Measurements from ENCODE around the gene TNFSF8.
A peak's percentile ranks its signal among the peaks of the same experiment; 100 is the strongest.

Gene TNFSF8

GRCh38 chr9:114935119-114935518 lies 4.7 kb upstream of the TNFSF8 start:
- no peak for DNase-seq

GRCh38 chr9:114932502-114932901 lies 2.1 kb upstream of the TNFSF8 start:
- no peak for DNase-seq

GRCh38 chr9:114931407-114931806 lies 1.0 kb upstream of the TNFSF8 start:
- DNase-seq = no peak

GRCh38 chr9:114929201-114929600 lies 1.2 kb downstream of the TNFSF8 start:
- DNase-seq = no peak

GRCh38 chr9:114928671-114929070 lies 1.7 kb downstream of the TNFSF8 start:
- DNase-seq = no peak

GRCh38 chr9:114928136-114928535 lies 2.3 kb downstream of the TNFSF8 start:
- no peak for DNase-seq

GRCh38 chr9:114925672-114926071 lies 4.7 kb downstream of the TNFSF8 start:
- no peak for DNase-seq

GRCh38 chr9:114925039-114925438 lies 5.4 kb downstream of the TNFSF8 start:
- DNase-seq = no peak

- DNase-seq = no peak
These were observed 6.1 kb downstream of the TNFSF8 start for GRCh38 chr9:114924327-114924726.

GRCh38 chr9:114923918-114924317 lies 6.5 kb downstream of the TNFSF8 start:
- no peak for DNase-seq

GRCh38 chr9:114921171-114921570 lies 9.2 kb downstream of the TNFSF8 start:
- DNase-seq = no peak

GRCh38 chr9:114919611-114920010 lies 10.8 kb downstream of the TNFSF8 start:
- no peak for DNase-seq

GRCh38 chr9:114916481-114916880 lies 13.9 kb downstream of the TNFSF8 start:
- no peak for DNase-seq

- no peak for DNase-seq
These were observed 16.3 kb downstream of the TNFSF8 start for GRCh38 chr9:114914139-114914538.

- no peak for DNase-seq
These were observed 16.7 kb downstream of the TNFSF8 start for GRCh38 chr9:114913656-114914055.

GRCh38 chr9:114913217-114913616 lies 17.2 kb downstream of the TNFSF8 start:
- no peak for DNase-seq

GRCh38 chr9:114911167-114911821 lies 19.1 kb downstream of the TNFSF8 start:
- DNase-seq = peak; percentile 22

- DNase-seq = no peak
These were observed 19.9 kb downstream of the TNFSF8 start for GRCh38 chr9:114910541-114910940.

- no peak for DNase-seq
These were observed 20.7 kb downstream of the TNFSF8 start for GRCh38 chr9:114909661-114910060.

GRCh38 chr9:114908805-114909448 lies 21.5 kb downstream of the TNFSF8 start:
- DNase-seq = no peak

- peak; percentile 92 for DNase-seq
These were observed 22.2 kb downstream of the TNFSF8 start for GRCh38 chr9:114908104-114908622.

GRCh38 chr9:114906922-114907571 lies 23.3 kb downstream of the TNFSF8 start:
- DNase-seq = peak; percentile 56

GRCh38 chr9:114905170-114905940 lies 25.0 kb downstream of the TNFSF8 start:
- DNase-seq = no peak

Data from kidney glomerular epithelial cell (primary cell).